Measurements from ENCODE around the gene MVB12B. TPM values are rescaled to one million over a fixed set of nuclear protein-coding genes. Genes with fewer than 3 reads are reported as not detected.

The MVB12B gene
- total RNA-seq, 1 donor from 2014 or later: 37.5 TPM

DNA sequence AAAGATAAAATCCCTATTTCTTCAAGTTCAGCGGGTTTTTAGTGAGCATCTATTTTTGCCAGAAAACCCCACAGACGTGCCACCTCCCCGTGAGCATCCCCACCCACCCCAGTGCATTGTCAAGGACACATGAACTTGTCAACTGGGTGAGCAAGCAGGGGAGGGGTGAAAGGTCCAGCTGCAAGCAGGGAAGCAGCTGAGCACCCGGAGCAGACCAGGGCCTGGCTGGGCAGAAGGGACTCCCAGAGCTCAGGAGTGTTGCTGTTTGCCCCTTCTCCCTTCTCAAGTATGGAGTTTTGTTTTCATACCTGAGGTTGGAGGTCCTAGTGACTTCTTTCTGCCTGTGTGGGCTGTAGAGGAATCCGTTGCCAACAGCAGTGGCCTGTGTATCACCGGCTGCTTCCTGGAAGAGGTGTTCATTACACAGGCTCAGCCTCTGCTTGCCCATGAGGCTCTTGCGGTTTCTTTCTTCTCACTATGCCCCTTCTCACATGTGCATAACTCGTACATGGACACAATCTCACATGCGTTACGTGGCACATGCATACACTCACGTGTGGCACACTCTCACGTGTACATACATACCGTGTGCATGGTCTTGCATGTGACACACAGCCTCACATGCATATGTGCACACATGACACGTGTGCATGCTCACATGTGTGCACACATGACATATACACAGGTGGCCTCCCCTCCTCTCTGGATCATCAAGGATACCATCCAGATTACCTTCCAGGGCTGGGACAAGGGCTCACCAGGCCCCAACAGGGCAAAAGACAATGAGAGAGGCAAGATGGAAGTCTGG, 126.7 kb downstream of the MVB12B start:
- DNase-seq (ENCODE audit: low spot score): no peak

DNA sequence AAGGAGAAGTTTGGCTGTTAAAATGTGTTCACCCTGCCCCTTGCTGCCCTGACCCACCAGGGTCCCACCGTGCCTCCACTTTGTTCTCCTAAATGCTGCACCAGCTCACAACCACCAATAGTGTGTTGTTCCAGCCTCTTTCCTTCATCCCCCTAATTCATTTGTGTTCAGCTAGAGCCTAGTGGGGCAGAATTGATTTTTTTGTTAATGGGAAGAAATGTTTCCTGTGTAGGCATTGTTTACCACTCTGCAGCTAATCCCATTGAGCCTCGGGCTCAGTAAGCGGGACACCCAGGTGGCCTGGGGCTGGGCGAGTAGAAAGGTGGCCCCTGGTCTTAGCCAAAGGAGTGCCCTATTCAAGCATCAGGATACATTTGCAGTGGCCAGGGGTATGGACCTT, 127.6 kb downstream of the MVB12B start:
- DNase-seq (ENCODE audit: low spot score): no peak

DNA sequence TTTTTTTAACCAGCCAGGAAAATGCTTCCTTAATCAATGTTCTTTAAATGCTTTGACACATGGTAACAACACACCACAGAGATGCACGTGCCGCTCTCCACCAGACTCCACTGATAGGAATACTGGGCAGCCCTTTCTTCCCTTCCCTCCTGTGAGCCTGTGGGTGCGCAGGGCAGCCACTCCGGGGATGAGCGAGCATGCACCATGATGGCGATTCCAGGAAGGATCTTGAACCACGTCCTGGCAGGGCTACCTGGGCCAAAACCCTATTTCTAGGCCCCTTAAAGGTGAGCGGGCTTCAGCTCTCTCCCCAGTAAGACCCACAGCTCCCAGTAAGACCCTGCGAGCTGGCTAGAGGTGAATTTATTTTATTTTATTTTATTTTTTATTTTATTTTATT, 128.2 kb downstream of the MVB12B start:
- no peak for DNase-seq (ENCODE audit: low spot score)

DNA sequence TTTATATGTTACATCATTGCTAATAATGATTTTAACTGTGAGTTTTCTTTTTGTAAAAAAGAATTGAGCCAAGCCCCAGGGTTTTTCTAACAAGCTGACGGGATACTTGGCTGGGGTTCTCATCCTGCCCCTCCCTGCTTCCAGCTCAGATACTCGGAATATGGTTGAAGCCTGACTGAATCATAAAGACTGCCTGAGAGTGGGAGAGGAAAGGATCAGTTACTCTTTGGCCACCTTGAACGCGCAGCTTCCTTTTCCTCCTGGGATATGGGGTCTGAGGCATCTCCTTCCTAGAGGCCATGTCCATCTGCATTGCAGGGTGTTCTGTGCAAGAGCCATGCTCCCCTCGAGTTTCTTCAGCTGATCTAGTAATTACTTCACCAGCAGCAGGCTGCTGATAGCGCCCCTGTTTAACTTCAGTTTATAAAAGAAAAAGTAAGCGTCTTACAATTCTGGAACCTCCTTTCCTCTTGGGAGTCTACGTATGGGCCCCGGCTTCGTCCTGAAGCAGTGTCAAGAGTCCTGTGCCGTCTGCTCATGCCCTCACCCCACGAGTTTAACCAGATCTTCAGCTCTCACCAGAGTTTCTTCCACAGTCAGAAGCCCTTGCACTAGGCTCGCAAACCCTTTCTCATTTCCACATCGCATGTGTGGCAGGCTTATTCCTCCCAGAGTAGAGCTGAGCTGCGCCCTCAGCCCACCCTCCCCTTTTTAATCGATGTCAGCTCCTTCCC, 130.0 kb downstream of the MVB12B start:
- no peak for DNase-seq (ENCODE audit: low spot score)

DNA sequence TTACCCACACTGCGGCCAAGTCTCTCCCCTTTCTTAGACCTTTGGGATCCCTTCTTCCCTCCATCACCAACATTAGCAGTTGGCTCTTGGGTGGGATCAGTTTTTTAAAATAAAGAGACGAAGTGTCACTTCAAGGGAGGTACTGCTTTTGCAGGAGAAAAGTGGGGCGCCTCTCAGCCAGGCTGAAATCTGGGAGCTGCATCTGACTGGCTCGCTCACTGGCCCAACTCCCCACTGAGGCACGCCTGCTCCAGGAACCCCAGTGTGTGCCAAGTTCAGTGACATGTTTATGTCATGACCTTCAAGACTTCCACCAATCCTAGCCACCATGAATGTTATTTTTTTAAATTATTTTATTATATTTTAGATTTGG, 130.5 kb downstream of the MVB12B start:
- DNase-seq (ENCODE audit: low spot score): no peak

DNA sequence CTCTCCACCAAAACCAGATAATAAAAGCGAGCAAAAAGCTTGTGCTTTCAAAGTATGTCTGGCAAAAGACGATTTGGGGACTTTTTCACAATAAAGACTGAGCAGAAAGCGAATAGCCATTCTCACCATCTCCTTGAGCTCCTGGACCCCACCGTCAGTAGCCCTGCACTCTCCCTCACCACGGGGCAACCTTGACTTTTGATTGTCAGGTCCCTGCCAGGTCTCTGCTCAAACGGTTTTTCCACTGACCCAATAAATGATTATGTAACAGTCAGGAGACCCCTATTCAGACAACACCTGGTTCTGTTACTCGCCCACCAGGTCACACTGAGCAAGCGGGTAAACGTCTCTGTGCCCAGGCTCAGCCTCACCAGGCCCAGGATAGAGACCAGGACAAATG, 131.3 kb downstream of the MVB12B start:
- DNase-seq (ENCODE audit: low spot score): no peak

DNA sequence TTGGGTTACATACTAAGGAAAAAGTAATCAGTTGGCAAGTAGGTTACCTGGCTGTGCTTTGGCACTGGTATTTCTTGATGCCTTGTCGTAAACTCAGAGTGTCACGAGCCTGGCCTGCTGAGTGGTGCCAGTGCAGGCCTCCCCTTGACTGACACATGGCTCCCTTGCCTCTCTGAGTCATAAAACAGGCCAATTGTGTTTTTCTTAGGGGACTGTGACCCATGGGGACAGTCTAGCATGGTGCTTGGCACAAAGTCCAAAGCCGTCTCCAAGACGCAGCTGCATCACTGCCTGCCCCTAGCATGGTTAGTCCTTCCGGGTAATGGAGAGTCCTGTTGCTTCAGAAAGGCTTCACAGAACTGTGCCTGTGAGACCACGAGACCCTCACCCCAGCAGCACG, 132.5 kb downstream of the MVB12B start:
- no peak for DNase-seq (ENCODE audit: low spot score)

DNA sequence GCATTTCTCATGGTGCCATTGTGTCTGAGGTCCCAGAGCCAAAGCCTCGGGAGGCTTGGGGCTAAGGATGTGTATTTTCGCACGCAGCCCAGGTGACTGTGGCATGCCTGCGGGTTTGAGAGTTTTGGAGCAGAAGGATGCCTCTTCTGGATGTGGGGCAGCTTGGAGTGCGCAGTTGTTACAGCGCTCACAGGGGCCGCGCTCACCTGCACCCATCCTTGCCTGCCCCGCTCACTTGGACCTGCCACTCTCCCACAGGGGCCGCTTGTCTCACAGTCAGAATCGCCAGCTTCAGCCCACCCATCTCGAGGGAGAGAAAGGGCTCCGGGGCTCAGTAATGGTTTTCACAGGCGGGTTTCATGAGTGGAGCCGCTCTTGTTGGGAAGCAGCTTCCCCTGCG, 132.9 kb downstream of the MVB12B start:
- no peak for DNase-seq (ENCODE audit: low spot score)

DNA sequence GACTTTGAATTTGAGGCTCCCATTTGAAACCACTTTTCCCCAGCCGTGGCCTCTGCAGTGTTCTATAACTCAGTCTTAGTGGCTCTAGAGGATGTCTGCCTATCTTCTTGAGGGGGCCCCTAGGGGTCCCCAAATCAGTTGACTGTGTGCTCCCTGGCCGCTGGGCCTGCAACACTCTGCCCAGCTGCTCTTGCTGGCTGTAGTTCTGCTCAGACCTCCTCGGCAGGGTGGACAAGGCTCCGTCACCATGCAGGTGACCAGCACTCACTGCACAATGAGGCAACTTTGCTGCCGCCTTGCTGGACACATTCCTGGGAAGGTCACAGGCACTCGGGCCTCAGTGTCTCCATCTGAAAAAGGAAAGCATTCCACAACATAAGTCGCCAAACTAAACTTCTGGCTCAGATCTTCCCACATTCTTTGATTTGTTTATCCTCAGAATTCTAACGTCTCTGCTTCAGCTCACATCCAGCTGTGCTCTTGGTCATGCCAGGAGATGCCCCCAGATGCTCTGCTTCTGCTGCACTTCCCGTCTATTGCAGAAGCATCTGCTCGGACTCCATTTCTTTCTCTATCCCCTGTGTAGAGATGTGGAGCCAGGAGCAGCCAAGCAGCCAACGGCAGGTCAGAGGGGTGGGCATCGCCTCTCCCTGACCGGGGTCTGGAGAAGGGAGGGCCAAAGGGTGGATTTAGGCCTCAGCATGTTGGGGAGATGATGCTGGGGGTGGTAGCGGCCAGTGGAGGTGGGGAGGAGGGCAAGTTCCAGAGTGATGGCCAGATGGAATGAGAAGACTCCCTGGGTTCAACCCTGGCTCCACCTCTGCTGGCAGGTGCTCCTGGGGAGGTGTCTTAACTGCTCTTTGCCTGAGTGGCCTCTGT, 133.6 kb downstream of the MVB12B start:
- DNase-seq (ENCODE audit: low spot score): no peak

DNA sequence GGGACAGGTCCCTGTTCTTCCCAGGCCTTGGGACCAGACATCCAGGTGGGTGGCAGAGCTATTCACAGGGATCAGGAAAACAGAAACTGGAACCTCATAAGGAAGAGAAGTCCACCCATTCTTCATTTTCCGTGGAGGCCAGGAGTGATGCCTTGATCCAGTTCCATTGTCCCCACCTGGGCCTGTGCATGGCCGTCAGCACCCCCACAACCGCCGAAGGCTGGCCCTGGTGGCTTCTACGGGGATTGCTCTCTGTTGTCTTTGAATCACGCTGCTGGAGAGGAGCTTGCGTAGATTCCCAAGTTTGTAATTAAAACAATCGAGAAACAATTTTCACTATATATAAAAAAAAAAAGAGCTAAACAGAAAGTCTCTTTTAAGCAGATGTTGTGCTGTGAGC, 134.4 kb downstream of the MVB12B start:
- DNase-seq (ENCODE audit: low spot score): no peak

DNA sequence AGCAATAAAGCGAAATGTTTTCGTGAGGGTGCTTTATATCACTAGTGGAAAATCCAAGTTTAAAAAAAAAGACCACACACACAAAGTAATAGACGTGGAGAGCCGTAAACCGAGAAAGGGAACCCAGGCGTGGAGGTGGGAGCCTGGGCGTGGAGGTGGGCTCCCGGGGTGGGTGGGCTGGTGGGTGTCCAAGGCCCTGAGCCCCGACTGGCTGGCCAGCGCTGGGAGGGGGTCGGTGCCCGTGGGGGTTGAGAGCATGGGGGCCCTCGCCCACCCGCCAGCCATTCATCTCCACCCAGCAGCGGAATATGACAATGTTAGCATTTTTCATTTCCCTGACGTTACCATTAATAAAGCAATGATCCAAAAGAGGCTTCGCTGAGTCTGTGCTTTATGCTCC, 135.0 kb downstream of the MVB12B start:
- DNase-seq (ENCODE audit: low spot score): no peak

DNA sequence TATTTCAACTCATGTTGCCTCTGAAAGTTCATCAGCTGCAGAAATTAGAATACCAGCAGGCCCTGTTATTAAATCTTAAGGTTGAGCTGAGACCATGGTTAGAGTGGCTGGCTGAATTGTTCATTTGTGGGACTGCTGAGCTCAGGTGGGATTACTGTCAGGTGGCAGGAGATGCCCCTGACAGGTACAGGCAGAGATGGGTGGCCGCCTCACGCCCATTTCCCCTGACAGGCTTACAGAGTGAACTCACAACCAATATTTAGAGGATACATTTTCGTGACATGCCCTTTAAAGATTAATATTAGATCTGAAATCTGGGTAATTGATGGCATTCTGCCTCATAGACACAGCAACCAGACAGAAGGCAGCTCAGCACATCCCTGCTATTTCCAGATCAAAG, 136.0 kb downstream of the MVB12B start:
- no peak for DNase-seq (ENCODE audit: low spot score)

DNA sequence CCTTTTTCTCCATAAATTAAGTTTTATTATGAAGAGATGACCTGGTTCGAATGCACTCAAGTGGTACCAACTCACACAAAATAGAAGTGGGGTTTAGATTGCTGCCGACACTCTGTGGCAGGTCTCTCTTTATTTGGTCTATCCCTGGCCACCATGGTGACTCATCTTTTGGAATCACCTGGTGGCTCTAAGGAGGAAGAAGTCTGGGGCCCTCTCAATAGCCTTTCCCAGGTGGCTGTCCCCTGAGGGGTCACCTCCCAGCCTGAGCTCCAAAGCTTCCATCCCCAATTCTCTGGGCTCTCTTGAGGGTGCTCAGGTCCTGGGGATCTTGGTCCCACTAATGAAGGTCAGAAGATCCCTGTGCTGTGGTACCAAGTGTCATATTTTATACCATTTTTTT, 136.8 kb downstream of the MVB12B start:
- DNase-seq (ENCODE audit: low spot score): no peak

DNA sequence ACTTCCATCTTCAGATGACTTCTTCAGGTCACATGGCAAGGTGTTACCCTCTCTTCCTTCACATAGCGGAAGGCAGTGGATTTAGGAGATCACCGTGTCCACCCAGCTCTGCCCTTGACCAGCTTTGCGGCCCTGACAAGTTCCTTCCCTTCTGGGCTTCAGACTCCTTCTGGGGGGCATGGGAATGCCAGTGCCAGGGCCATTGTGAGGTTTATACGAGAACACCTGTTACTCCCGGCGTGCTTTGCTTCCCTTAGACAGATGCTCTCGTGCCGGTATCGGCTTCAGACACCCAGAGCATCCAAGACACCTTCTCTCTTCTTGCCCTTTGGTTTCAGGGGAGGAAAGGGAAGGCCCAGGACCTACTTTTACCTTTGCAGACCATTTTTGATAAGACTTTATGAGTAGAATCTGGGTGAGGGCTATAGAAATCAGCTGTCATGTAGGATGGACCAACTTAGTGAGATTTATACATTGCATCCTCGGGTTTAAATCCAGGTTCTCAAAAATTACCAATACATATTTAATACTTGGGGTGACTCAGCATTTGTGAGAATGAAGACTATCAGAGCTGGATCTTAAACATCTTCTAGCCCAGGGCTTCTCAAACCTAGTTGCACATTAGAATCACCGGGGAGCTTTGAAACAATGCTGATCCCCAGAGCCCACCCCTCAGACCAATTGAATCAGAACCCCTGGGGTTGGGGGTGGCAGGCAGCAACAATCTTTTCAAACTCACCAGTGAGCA, 138.2 kb downstream of the MVB12B start:
- no peak for DNase-seq (ENCODE audit: low spot score)

DNA sequence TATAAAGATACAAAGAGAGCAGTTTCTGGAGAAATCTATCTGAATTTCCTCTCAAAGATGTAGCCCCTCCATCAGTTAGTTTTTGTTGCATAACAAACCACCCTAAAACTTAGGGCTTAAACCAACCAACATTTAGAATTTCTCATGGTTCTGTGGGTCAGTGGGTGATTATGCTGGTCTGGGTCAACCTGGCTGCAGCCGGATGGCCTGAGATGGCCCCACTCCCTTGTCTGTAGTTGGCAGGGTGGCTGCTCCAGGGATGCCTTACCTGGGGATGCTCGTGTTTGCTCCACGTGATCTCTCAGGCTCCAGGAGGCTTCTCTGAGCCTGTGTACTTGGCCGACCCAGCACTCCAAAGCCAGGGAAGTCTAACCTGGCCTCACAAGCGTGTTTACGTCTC, 139.3 kb downstream of the MVB12B start:
- no peak for DNase-seq (ENCODE audit: low spot score)

DNA sequence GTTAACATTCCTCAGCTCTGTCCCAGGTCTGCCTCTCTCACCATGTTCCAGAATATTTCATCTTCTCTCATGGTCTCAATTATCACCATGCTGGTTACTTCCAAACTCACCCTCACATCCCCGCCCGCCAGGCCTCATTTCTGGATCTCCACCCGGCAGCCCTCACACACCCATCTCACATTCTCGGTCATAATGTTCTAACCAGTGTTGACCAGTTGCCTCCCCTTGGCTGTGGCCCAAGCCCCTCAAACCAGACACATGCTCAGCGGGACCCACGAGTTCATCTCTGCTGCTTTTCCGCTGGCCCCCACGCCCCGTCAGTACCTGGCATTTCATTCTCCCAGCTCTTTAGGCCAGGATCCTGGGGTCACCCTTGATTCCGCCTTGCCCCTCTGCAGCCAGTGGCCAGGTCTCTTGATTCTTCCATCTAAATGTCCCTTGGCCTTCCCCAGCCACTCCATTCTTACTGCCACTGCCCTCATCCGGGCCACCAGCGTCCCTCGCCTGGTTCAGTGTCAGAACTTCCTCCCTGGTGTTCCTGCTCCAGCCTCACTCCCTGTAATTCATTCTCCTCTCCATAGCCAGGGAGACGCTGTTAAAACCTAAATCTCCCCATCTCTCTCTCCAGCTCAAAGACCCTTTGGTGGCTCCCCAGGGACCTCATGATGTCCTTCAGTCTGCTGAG, 141.7 kb downstream of the MVB12B start:
- DNase-seq (ENCODE audit: low spot score): no peak

DNA sequence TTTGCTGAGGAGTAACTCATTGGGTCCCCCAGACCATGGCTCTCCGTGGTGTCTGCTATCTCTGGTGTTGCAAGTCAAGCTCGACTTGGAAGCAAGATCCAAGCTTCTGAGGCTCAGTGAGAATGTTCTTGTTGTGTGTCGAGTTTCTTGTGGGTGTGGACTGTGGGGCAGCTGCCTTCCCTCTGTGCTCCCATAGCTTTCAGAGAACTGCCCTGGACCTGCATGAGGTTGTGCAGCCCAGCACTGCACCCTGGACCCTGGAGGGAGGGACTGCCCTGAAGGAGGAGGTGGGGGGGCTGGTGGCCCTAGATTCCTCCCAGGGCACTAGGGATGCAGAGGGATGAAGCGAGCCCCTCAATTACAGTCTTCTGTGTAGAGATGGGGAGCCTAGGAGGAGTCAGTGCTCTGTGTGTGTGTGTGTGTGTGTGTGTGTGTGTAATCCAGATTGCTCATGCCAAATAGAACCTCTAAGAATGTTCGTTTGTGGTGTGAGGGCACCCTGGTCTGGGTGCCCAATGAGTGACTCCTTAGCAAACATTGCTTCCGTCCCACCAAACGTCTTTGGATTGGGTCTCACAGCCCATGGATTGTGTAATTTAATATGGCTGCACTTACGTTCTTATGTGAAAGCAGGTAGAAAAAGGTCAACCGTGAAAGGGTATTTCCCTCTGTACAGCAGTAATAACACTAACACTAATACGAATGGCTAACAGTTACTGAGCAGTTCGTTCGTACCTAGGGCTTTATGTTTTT, 143.8 kb downstream of the MVB12B start:
- DNase-seq (ENCODE audit: low spot score): no peak

DNA sequence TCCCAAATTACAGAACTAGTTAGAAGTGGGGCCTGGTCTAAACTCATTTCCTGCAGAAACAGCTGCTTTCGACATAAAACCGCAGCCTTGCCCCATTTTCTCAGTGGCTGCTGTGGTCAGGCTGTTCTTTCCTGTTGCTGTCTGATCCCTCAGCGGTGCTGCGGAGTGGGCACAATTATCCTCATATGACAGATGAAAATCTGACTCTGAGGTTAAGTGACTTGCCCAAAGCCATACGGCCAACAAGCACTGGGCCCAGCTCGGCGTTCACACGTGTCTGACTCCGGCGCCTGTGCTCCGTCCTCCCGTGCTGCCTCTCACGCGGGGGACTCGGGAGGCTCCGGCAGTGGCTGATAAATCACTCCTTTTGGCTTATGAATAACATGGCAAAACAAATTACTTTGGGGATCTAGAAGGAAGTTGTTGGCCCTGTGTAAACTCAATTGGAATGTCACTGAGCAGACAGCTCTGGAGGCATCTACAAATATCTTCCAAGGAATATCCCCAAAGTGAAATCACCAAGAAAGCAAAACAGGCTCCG, 144.5 kb downstream of the MVB12B start:
- DNase-seq (ENCODE audit: low spot score): peak; percentile 70

DNA sequence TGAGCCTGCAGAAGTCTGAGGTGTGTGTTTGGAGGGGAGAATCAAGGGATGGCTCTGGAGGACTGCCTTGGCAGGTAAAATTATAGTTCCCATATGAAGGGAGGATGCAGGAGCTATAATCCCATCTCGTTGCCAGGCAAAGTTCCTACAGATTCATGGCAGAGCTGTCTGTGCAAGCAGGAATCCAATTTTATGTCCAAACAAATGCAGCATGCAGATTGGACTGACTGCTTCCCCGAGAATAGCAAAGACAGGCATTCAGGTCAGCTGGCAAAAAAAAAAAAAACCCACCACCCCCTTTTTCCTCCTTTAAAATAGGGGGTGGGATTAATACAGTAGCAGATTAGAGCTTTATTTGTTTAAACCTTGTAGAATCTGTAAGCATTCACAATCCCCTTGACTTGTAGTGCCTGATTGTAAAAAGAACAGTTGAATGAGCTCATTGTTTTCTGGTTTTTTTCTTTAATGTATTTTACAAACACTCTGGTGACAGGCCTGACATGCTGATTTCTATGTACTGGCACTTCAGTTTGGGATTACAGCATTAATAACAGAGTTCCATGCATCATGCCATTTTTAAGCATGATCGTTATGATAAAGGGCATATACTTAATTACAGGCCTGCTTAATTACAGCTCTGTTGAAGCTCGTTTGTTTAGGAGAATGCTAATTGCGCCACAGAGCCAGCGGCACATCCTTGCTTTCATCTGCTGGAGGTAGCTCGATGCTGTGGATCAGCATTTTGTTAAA, 145.7 kb downstream of the MVB12B start:
- DNase-seq (ENCODE audit: low spot score): no peak

DNA sequence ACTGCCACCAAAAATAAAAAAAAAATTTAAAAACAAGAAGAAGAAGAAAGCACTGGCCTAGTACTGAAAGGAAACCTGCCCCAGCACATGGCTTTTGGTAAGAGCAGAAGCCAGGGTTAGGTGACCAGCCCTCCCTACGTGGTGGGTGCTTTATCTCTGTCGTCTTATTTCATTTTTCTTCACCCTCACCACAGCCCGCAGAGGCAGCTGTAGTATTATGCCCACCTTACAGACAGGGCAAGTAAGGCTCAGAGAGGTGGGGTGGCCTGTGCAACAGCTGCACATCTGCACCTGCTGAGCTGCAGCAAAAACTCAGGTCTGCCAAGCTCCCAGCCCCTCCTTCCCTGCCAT, 146.3 kb downstream of the MVB12B start:
- DNase-seq (ENCODE audit: low spot score): no peak
